ENCODE measurements around the gene SLC22A15. TPM values are rescaled to one million over a fixed set of nuclear protein-coding genes. Genes with fewer than 3 reads are reported as not detected.

Gene SLC22A15
- total RNA-seq: 12.9 and 17.6 TPM in 2 replicates

DNA sequence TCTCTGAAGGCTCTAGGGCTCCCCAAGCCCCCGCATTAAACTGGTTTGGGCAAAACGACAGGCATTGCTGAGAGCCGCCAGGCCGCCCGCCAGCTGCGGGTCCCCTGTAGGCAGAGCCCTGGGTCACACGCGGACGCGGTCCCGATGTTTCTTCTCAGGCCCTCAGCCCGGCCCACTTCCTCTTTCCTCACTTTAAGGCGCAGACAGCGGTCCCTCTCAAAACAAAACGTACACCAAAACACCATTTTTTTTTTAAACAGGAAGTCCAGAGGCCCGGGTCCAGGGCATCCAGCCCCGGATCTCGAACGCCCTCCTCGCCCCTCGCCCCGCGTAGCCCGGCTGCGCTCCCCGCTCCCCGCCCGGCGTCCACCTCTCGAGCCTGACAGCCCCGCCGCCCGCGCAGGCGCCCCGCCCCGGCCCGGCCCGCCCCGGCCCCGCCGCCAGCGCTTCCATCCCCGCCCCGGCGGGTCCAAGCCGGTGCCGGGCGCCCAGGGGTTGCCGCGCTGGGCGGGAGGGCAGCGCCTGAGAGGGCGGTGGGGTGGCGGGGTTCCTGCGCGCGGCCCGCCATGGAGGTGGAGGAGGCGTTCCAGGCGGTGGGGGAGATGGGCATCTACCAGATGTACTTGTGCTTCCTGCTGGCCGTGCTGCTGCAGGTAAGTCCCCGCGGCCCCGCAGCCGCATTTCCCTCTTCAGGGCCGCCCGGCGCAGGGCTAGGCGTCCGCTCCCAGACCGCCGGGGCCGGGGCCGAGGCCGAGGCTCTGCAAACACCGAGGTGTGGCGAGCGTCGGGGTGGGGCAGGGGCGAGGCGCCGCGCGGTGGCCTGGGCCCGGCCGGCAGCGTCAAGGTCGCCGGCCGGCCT lies at the start of gene SLC22A15:
Gene SLC22A15, plus strand, starts transcription at position 452 of the 859 bp plus-strand sequence. Its CDS starts 115 bp downstream, at position 567.
- no peak for DNase-seq (ENCODE audit: low read depth)
- no peaks in the 10 kb centered on the region for H3K36me3 ChIP-seq (ENCODE audit: control insufficient read depth, insufficient read depth, low read length)
- no peaks in the 10 kb centered on the region for H3K27me3 ChIP-seq (ENCODE audit: control insufficient read depth, insufficient read depth, low read length)

DNA sequence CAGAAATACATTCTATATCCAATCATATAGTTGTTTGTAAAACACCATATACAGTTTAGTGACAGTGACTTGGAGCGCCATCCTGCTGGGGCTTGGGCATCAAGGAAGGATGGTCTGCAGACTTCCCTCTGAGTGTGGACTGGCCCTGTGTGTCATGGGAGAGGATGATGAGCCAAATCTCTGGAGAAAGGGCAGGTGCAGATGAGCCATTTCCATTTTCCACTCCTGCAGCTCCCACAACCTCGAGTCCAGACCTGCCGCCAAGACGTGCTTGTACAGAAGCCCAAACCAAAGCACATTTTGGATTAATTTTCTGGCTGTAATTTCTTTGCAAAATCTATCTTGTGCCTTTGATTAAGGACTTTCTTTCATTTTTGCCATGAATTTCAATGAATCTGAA lies 48.3 kb upstream of the SLC22A15 start:
- Histone ChIP-seq H3K27me3 (ENCODE audit: control insufficient read depth, insufficient read depth, low read length) (no peaks in the 10 kb centered on the region), H3K36me3 (ENCODE audit: control insufficient read depth, insufficient read depth, low read length) (no peaks in the 10 kb centered on the region), H3K4me3 (ENCODE audit: low read depth, low read length) (no peak overlapping the region)
- no peak for TF ChIP-seq CTCF (IDR thresholded peaks at IDR 0.05; ENCODE audit: insufficient read depth, low read length, poor library complexity, severe bottlenecking)
- DNase-seq (ENCODE audit: low read depth): no peak

More for the DNA sequence above, at the start of gene SLC22A15:
- no peak for TF ChIP-seq CTCF (IDR thresholded peaks at IDR 0.05; ENCODE audit: insufficient read depth, low read length, poor library complexity, severe bottlenecking)
- peak within 1 kb of the TSS; percentile 58 for H3K4me3 ChIP-seq (ENCODE audit: low read depth, low read length)

DNA sequence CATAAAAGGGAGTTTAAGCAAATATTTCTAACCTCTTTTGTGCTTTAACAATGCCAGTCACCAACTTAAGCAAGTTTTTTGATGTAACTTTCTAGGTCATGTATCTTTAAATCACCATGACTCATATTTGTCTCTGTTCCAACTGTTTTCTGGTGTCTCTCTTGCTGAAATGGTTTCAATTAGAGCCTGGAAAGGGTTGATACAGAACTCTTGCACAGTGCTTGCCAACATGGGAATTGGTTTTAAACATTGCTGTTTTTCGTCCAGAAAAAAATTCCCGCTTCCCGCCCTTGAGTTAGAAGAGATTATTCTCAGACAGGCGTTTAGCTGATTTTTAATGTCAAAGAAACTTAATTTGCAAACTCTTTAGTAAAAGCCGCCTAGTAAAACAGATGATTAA lies 46.4 kb upstream of the SLC22A15 start:
- DNase-seq (ENCODE audit: low read depth): no peak
- Histone ChIP-seq H3K4me3 (ENCODE audit: low read depth, low read length) (no peak overlapping the region), H3K27me3 (ENCODE audit: control insufficient read depth, insufficient read depth, low read length) (no peaks in the 10 kb centered on the region), H3K36me3 (ENCODE audit: control insufficient read depth, insufficient read depth, low read length) (no peaks in the 10 kb centered on the region)
- no peak for TF ChIP-seq CTCF (IDR thresholded peaks at IDR 0.05; ENCODE audit: insufficient read depth, low read length, poor library complexity, severe bottlenecking)

GRCh38 chr1:115933625-115934024 lies 42.7 kb upstream of the SLC22A15 start:
- no peak for DNase-seq (ENCODE audit: low read depth)
- Histone ChIP-seq H3K4me3 (ENCODE audit: low read depth, low read length) (no peak overlapping the region), H3K27me3 (ENCODE audit: control insufficient read depth, insufficient read depth, low read length) (no peaks in the 10 kb centered on the region), H3K36me3 (ENCODE audit: control insufficient read depth, insufficient read depth, low read length) (no peaks in the 10 kb centered on the region)
- no peak for TF ChIP-seq CTCF (IDR thresholded peaks at IDR 0.05; ENCODE audit: insufficient read depth, low read length, poor library complexity, severe bottlenecking)

GRCh38 chr1:115939455-115939854 lies 36.9 kb upstream of the SLC22A15 start:
- DNase-seq (ENCODE audit: low read depth): no peak
- no peaks in the 10 kb centered on the region for H3K36me3 ChIP-seq (ENCODE audit: control insufficient read depth, insufficient read depth, low read length)
- no peaks in the 10 kb centered on the region for H3K27me3 ChIP-seq (ENCODE audit: control insufficient read depth, insufficient read depth, low read length)
- no peak for TF ChIP-seq CTCF (IDR thresholded peaks at IDR 0.05; ENCODE audit: insufficient read depth, low read length, poor library complexity, severe bottlenecking)
- H3K4me3 ChIP-seq (ENCODE audit: low read depth, low read length): no peak overlapping the region

Data from kidney epithelial cell (primary cell).